HG02678 (cell line): ENCODE measurements around the gene SPRR5.

Experiments
- ATAC-seq: cut with Tn5 transposase; IDR thresholded peaks from one replicate; pipeline ENCODE4 v1.9.1; 2021; ENCODE audit warnings: mild to moderate bottlenecking, moderate library complexity; ENCODE audit not compliant: unreplicated experiment

Gene SPRR5, protein sequence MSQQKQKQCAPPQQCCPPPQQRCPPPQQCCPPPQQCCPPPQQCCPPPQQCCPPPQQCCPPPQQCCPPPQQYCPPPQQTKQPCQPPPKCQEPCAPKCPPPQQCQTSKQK

DNA sequence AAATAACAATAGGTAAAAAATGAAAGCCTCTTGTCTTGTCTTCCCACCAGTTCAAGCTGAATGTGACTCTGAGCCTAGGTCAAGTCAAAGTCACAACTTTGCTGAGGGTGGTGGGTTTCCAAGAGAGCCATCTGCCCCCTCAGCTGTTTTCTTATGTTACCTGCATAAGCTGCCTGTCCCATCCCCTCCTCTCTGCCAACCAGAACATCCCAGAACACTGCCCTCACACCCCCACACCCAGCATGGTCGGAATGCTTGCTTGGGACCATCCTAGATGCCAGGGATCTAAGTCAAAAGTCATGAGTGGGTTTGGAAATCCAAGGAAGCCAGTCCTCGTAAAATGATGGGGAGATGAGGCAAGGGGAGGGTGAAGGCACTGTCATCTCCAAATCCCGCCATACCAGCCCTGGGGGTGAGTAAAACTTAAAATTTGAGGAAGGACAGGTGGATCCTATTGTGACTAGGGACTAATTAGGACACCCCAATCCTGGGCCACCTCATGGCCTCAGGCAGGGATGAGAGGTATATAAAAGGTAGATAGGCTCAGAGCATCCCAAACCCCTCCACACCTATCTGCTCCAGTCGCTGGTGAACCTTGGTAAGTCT is at the start of gene SPRR5:
SPRR5 (plus strand) TSS at position 556 of the 606 bp plus-strand sequence. CDS start 1,349 bp downstream, outside the sequence.
- ATAC-seq: no peak

DNA sequence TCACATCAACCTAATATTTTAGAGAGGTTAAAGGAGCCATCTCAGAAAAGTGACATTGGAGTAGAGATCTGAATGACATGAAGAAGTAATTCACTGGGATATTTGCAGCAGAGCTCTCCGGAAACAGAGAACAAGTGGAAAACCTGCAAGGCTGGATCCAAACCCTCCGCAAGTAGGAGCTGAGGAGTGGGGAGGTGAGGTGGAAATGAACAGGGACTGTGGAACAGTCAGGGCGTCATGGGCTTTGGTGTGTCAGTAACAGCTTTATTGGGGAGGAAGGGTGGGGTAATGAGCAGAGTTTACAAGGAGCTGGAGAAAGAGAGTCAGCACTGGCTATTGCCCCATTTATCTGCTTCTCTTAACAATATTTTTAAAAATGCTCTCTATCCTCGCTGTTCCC is 48.0 kb upstream of the SPRR5 start:
- ATAC-seq: no peak

DNA sequence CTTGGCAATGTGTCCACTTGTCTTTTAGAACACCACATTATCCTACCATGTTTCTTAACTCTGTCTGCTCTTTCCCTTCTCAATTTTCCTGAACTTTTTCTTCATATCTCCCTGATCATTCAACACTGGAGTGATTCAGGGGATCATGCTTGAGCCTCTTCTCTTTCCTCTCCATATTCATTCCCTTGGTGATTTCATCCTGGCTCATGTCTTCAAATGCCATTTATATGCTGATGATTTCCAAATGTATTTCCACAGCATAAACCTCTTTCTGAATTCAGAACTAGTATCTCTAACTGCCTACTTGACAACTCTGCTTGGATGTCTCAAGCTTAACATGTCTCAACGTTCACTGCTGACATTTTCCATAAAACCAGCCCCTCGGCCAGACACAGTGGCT is 47.1 kb upstream of the SPRR5 start:
- ATAC-seq: no peak

- ATAC-seq: no peak
Observed at GRCh38 chr1:152901631-152902030, 45.4 kb upstream of the SPRR5 start.

- no peak for ATAC-seq
Observed at GRCh38 chr1:152902636-152903035, 44.4 kb upstream of the SPRR5 start.

DNA sequence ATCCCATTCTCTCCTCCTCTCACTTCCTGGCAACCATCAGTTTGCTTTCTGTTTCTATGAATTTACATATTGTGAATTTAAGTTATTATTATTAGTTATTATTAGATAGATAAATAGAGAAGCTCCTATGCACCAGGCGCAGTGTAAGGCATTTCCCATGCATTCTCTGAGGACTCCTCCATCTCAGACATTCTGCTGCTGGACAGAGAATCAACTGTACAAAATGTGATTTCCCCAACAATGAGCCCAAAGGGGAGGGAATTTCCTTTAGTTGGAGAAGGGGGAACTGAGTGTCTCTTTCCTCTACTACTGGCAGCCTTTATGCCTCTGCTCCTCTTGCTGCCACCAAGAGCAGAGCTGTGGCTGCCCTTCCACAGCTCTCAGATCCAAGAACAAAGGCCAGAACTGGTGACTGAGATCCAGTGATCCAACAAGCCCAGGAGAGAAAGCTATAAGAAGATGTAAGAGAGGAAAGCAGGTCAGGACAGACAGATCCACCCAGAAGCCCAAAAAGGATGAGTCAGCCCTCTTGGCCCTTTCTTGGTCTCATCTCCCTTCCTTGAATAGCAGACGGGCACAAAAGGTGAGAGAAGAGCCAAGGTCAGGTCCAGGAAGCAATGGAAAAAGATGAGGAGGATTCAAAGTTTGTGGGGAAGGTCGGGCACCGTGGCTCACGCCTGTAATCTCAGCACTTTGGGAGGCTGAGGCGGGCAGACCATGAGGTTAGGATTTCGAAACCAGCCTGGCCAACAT is 42.1 kb upstream of the SPRR5 start:
- no peak for ATAC-seq

- no peak for ATAC-seq
Observed at GRCh38 chr1:152906023-152906565, 40.9 kb upstream of the SPRR5 start.

DNA sequence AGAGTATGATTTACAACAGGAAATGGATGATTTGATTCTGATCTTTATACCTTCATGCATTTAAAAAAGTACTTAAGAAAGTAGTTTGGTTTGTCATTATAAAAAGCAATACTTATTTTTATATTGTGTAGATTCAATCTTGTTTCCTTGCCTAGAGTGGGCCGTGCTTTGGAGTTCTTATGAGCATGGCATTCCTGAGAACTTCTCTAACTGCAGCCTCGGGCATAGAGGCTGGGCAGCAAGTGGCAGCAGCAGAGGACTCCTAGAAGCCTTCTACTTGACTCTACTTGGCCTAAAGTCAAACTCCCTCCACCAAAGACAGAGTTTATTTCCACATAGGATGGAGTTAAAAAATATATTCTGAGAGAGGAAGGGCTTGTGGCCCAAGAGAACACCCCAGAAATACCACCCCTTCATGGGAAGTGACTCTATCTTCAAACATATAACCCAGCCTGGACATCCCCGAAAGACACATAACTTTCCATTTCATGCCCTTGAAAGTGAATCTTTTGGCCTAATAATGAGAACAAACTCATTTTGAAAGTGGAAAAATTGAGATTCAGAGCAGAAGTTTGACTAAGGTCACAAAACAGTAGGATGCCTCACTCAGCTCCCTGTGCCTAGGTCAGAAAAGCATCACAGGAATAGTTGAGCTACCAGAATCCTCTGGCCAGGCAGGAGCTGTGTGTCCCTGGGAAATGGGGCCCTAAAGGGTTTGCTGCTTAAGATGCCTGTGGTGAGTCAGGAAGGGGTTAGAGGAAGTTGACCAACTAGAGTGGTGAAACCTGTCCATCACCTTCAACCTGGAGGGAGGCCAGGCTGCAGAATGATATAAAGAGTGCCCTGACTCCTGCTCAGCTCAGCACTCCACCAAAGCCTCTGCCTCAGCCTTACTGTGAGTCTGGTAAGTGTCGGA is 39.1 kb upstream of the SPRR5 start, which contains the start of gene IVL:
IVL (plus strand) TSS at position 861 of the 916 bp plus-strand sequence. CDS start 1,252 bp downstream, outside the sequence.
- ATAC-seq: no peak

DNA sequence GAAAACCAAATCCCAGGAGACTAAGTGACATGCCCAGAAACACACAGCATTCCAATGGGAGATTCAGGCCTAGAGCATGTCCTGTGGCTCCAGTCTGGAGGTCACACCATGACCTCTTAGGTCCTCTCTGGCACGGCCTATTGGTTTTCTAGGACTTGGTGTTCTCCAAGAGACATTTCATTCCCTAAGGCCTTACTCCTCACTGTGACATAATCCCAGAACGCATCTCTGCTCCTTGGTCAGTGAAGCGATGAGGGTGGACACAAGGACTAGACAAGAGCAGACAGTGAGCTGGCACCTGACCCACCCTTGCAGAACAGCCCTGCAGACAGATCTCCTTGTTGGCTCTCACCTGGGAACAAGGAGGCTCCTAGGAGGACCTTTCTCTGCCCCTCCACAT is 37.8 kb upstream of the SPRR5 start:
- no peak for ATAC-seq

DNA sequence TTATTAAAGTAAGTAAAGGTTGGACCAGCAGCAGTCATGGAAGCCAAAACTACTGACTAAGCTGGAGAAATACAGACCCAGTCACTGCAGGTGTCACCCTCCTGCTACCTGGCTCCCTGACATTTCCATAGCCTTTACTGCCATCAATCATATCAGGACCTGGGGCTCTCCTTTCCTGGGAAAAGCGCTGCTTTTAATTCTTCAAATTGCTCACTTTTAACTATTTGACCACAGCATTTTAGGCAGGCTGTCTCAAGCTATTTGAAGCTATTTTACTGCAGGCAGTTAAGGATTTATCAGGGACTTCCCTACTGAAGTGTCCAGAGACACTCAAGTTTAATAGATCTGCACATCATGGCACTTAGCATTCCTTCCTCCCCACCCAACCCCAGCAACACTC is 34.5 kb upstream of the SPRR5 start:
- no peak for ATAC-seq

- no peak for ATAC-seq
Observed at GRCh38 chr1:152912900-152913299, 34.1 kb upstream of the SPRR5 start.

GRCh38 chr1:152917794-152918193 is 29.2 kb upstream of the SPRR5 start:
- ATAC-seq: no peak

DNA sequence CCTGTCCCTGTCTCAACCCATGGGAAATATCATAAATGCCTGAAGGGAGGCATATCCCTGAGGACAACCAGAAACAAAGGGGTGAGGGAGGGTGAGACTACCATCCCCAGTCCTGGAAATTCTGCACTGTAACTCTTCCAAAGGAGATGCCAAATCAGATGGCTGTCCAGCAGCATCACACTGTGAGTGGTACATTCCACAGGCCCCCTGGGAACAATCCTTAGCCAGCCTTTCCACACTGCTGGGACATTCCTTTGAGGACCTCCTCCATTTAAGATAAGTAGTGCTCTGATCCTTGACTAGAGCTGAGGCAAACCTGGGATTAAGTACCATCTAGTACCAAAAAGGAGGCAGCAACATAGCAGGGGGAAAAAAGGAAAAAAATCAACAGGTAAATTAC is 27.9 kb upstream of the SPRR5 start:
- no peak for ATAC-seq

GRCh38 chr1:152924191-152924590 is 22.8 kb upstream of the SPRR5 start:
- no peak for ATAC-seq

GRCh38 chr1:152926091-152926490 is 20.9 kb upstream of the SPRR5 start:
- ATAC-seq: no peak

DNA sequence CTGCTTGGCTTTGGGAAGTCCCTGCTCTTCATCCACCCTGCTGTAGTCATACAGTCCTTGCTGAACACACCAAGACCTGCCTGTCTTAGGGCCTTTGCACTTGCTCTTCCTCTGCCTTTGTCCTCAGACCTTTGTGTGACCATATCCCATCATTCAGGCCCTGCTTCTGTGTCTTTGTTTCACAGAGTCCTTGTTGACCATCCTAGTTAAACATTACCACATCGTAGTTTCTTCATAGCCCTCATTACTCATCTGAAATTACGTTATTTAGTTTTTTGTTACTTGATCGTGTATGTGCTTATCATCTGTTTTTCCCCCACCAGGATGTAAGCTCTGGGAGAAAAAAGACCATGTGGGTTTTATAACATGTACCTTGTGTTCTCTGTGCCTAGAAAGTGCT is 18.3 kb upstream of the SPRR5 start:
- ATAC-seq: no peak

GRCh38 chr1:152932170-152932811 is 14.7 kb upstream of the SPRR5 start:
- no peak for ATAC-seq

- no peak for ATAC-seq
Observed at GRCh38 chr1:152933196-152933595, 13.8 kb upstream of the SPRR5 start.

DNA sequence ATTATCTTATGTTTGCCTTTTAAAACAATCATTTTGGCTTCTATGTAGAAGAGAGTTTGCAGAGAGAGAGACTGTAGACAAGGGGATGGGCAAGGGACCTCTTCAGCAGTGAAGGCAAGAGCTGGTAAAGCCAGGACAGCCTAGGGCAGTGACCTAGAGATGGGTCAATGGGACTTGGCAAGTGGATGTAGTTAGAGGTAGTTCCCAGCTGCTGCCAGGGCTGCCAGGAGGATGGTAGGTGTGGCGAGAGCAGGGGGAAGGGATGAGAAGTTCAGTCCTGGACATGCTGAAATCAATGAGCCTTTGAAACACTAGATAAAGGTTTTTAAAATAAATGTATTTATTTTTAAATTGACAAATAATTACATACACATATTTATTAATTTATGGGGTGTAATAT is 6.4 kb upstream of the SPRR5 start:
- ATAC-seq: no peak

DNA sequence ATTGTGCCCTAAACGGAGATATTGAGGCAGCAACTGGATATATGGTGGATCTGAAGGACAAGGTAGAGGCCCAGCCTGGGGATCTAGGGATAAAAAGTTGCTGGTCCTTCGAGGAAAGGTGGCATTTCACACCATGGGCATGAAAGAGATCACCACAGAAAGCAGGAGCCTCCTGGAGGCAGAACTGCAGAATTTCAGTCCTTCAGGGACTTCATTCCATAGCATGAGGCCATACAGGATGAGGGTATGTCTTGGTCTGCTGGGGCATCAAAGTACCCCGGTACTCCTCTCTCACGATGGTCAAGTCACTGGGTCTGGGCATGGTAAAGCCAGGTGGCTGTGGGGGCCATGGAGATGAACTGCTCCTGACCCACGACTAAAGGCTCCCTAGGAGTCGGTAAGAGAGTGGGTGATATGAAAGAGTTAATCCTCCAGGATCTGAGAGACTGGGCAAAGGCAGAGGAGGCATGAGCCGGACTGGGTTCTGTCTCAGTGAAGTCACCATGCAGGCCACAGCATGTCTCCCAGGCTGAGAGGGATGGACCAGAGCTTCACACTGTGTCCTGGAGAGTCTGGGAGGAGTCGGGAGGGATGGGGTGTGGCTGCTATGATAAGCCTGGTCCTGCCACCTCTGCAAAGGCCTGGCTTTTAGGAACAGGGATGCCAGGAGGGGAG is 5.8 kb upstream of the SPRR5 start:
- ATAC-seq: no peak
